OCI-M1 (cell line): ENCODE results near the gene AHCY.
"Not testable (repeated sequence)": the region's sequence is repeated elsewhere in the genome, so short reads cannot be mapped to it uniquely, and the experiment has no call there.

ENCODE experiments used
- DNase-seq: peaks from one replicate; lab custom pipeline; 2025; lab: John Stamatoyannopoulos, UW

The AHCY gene

DNA sequence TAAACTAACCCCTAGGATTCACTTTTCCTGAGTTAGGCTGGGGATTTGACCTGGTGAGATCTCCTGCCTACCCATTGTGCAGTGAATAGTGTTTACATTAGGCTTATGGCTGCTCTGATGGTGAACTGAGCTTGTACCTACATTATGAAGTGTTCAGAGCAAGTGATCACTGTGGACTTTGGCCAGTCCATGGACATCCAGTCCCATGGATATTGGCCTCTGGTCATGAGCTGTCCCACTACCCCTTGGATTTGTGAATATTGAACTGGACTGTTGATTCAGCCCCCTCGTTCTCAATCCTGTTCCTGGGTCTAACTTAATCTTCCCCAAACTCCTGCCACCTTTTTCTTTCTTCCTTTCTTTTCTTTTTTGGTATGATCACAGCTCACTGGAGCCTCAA is 48.2 kb downstream of the AHCY start:
- no peak for DNase-seq

DNA sequence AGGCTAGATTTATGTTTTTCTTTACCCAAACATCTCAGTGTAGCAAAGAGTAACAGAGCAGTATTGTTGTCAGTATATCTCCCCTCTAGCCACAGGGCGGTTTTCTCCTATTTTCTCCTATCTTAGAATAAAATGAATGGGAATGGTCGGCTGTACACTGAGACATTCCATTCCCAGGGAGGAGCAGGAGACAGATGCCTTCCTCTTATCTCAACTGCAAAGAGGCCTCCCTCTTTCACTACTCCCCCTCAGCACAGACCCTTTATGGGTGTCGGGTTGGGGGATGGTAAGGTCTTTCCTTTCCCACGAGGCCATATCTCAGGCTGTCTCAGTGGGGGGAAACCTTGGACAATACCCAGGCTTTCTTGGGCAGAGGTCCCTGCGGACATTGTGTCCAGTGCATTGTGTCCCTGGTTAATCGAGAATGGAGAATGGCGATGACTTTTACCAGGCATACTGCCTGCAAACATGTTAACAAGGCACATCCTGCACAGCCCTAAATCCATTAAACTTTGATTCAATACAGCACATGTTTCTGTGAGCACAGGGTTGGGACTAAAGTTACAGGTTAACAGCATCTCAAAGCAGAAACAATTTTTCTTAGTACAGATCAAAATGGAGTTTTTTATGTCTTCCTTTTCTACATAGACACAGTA is 50.6 kb downstream of the AHCY start:
- not testable (repeated sequence) for DNase-seq

DNA sequence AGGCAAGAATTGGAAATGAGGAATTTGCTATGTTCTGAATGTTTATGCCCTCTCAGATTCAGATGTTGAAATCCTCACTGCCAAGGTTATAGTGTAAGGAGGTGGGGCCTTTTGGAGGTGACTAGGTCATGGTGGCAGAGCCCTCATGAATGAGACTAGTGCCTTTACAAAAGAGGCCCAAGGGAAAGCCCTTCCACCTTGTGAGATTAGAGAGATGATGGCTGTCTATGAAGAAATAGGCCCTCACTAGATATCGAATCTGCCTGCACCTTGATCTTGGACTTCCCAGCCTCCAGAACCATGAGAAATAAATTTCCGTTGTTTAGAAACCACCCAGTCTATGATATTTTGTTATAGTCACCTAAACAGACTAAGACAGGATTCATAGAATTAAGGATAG is 51.5 kb downstream of the AHCY start:
- DNase-seq, result no peak

- DNase-seq, result no peak
Measured at GRCh38 chr20:34250005-34250404, 53.1 kb downstream of the AHCY start.

- DNase-seq, result peak; percentile 91
Measured at GRCh38 chr20:34249291-34249690, 53.9 kb downstream of the AHCY start.

DNA sequence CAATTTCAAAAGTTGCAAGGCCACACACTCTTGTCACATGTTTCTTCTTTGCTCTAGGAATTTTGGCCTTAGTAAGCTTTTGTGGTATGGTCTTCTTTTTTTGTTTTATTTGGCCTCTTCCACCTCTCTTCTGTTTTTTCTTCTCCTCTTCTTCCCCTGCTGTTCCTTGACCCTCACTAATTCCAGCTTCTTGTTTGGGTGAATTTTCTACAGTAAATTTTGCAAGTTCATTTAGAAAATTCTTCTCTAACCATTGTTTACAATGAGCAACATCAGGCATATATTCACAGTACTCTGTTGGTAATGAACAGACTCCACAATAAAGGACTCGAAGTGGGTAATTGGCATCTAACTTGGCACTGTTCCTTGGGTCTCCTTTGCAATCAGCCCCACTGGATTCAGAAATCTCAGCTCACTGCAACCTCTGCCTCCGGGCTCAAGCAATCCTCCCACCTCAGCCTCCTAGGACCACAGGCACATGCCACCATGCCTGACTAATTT is 57.0 kb downstream of the AHCY start:
- DNase-seq, result no peak

GRCh38 chr20:34243377-34243776 is 59.8 kb downstream of the AHCY start:
- no peak for DNase-seq

GRCh38 chr20:34242879-34243278 is 60.3 kb downstream of the AHCY start:
- DNase-seq, result no peak

DNA sequence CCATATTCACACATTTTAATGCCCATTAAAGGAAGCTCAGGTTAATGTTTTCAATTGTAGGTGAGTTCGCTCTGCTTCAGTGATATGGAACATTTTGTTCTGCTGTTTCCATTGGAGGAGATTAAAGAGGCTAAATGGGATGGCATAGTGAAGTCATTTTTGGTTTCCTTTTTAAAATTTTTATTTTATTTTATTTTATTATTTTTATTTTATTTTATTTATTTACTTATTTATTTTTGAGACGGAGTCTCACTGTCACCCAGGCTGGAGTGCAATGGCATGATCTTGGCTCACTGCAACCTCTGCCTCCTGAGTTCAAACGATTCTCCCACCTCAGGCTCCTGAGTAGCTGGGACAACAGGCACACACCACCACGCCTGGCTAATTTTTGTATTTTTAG is 61.1 kb downstream of the AHCY start:
- DNase-seq, result not testable (repeated sequence)

DNA sequence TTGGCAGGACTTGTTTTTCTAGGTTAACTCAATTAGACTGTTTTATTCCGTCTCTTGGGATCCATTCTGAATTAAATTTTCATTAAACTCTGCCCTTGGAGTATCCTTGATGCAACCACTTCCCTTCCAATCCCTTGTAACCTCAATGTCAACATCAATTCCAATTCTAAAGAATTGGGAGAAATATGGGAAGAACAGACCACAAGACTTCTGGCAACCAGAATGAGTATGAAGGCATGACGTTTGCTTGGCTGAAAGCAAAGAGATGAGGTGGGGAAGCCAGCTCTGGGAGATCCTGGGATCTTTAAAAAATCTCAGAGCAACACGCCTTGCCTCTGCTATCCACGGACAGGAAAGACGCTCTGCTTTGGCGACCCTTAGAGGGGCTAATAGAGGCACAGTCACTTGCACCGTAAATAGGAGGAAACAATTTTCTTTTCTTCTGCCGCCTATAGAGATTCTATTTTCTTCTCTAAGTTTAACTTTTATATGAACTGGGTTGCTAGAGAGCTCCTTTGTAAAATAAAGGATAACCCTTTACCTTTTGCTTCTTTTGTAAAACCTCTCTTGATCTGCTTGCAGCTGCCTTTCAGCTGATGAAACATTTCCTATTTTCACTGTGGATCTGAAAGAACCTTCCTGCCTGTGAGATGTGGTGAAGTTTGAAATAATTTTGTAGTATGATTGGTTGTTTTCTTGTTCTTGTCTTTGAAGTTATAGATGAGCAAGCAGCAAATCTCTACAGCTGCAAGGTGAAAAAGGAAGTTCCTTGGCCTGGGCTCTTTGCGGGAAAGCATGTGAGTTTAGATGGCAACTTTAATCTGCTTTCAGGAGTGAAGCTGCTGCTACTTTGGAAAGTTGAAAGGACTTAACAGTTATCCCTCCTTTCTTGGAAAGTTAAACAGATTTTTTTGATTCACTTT is 62.2 kb downstream of the AHCY start, which contains the start of gene ASIP:
ASIP (plus strand) TSS at position 731 of the 923 bp plus-strand sequence. CDS start 18,952 bp downstream, outside the sequence.
- DNase-seq, result no peak

- no peak for DNase-seq
Measured at GRCh38 chr20:34240121-34240520, 63.0 kb downstream of the AHCY start.

DNA sequence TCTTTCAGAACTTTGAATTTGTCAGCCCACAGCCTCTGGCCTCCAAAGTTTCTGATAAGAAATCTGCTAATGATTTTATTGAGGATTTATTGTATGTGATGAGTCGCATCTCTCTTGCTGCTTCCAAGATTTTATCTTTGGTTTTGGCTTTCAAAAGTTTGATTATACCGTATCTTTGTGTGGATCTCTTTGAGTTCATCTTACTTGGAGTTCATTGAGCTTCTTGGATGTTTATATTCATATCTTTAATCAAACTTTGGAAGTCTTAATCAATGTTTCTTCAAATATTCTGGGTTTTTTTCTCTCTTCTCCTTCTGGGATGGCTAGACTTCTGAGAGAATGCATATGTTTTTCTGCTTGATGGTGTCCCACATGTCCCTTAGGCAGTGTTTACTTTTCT is 65.2 kb downstream of the AHCY start:
- DNase-seq, result no peak

GRCh38 chr20:34235875-34236274 is 67.3 kb downstream of the AHCY start:
- no peak for DNase-seq

DNA sequence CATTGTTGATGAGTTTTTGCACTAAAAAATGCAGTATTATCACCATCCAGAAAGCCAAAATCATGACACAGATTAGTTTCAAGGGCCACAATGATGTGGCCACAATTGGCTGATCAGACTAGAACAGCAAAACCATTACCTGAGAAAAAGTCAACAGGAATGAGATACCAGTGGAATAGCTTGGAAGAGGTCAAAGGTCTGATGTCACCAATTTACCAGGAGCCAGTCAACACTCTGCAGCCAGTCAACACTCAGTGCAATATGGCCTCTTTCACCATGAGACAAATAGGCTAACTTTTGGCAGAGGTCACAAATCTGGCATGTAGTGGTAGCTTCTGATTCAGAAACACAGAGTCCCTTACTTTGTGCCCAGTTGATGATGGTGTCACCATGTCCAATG is 69.5 kb downstream of the AHCY start:
- no peak for DNase-seq

DNA sequence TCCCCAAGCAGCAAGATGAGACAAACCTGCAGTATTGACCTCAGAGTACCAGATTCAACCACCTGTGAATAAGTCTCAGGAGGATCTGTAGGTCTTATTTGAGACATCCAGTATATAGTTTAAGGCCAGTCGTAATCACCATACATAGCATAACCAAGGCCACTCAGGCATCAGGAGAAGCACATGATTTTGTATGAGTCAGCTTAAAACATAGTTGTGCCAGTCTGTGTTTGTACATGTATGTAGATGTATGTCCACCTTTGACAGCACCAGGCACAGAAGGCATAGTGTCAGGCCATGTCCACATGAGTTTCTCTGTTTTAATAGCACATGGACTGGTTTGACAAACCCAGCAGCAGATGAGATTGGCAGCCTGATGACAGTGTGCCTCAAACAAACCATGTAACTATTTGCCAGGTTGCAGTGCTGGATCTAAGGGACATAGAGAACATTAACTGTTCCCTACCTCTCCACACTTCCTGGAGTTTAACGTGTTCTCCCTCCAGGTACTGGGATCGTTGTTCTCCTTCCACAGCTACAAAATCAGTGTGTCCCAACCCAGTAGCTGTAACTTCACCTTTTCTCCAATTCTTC is 70.6 kb downstream of the AHCY start:
- DNase-seq, result no peak

GRCh38 chr20:34231634-34232033 is 71.5 kb downstream of the AHCY start:
- DNase-seq, result no peak
